SW 1271 (cell line): Measurements from ENCODE around the gene LACTBL1.
"Not testable (repeated sequence)": the region's sequence is repeated elsewhere in the genome, so short reads cannot be mapped to it uniquely, and the experiment has no call there.

Source experiments
- DNase-seq, 2 experiments: peaks; one replicate each; lab custom pipeline; 2025; lab: John Stamatoyannopoulos, UW

The LACTBL1 gene, protein sequence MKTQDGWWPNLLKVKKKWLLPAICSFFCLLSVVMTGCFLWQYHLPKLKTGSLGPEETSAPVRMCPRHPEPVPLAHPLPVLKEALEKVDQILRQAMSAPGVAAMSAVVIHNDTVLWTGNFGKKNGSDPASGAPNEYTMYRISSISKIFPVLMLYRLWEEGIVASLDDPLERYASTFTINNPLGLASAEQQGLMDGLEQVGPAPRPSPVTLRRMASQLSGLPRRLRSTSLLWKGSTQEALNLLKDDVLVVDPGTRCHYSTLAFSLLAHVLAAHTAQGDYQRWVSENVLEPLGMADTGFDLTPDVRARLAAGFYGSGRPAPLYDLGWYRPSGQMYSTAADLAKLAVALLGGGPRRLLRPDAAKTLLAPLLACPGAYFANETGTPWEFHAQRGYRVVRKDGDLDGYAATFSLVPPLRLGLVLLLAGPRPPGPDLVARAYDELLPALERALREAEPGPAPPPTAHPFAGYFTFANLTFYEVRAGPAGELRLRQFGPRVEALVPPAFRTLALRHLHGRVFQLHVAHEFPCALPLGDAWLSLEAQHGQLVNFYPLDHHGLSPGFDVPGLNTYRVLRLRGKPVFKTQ

DNA sequence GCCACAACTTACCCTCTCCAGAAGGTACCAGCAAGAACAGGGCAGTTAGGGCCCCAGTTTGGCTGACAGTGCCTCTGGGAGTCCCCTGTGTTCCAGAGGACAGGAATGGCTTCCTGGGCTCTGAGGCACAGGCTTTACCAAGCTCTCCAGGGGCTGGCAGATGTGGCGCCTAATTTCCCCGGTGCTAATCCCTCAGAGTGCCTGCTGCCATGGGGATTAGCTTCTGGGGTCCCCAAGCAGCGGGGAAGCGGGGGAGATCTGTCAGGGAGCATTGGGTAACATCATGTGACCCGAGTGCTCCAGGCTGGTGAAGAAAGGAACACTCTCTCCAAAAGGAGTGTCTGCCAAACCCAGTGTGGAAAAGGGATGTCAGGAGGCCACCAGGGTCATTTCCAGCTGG is at the start of gene LACTBL1:
Gene LACTBL1 (minus strand): TSS at position 107 of the 400 bp plus-strand sequence. CDS start 550 bp downstream, outside the sequence.
- DNase-seq = no peak

DNA sequence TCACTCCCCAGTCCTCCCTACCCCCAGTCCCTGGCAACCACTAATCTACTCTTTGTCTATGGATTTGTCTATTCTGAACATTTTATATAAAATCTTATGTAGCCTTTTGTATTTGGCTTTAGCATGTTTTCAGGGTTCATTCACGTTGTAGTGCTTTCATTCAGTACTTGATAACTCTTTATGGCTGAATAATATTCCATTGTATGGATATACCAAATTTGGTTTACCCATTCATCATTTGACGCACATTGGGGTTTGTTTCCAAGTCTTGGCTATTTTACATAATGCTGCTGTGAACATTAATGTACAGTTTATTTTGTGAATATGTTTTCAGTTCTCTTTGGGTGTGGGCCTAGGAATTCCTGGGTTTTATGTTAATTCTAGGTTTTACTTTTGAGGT is 49.2 kb upstream of the LACTBL1 start:
- no peak for DNase-seq

DNA sequence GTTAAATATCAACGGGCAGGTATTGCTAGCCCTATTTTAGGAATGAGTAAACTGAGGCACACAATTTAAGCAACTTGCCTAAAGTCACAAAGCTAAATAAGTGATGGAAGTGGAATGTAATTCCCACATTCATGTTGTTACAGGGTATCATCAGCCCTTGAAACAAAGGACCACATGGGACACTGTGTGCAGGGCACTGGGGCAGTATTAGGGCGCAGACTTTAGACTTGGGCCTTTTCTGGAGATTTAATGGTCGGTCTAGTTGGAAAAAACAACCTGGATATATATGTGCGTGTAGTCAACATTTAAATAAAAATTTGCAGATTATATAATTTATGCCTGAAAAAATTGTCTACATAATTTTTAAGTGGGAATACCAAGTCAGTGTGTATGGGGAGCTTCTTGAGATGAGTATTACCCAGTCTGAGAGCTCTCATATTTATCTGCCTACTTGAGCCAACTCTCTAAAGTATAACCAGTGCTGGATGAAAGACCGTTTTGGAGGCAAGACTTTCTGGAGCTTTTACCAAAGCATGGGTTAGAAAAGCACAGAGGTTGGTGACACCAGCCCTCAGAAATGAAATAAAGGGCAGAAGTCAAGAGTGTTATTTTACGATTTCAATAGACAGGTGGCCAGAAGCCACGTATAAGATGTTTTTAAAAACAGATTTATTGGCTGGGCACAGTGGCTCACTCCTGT is 48.2 kb upstream of the LACTBL1 start:
- DNase-seq = no peak

DNA sequence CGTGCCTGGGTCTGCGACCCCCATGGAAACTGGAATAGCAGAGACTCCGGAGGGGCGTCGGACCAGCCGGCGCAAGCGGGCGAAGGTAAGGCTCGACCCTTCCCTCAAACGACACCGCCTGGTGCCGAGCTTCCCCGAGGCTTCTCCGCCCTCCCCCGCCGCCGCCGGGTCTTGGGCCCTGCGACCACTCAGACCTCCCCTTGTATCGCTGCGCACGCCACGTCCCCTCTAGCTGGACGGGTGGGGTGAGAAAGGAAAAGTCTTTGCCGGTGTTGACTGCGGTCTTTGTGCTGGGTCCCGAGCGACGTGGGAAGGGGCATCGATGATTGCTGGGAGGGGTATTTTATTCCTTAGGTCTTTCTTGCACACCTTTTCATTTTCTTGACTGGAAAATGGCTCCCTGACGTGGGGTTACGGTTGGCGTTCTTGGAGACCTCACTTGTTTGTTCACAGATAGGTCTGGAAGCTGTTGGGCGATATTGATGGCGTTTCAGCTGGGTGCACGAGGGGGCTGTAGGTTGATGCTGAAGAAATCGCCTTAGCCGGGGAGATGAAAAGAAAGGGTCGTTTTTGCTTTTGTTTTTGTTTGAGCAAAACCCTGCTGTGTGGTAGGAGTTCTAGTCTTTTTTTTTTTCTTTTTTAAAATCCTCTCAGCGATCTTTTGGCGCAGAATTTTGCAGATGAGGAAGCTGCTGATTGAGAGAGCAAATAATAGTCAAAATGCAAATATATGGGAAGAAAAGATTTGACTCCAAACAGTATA is 47.4 kb upstream of the LACTBL1 start:
- DNase-seq = peak in 1 of 2 experiments; percentile 15

DNA sequence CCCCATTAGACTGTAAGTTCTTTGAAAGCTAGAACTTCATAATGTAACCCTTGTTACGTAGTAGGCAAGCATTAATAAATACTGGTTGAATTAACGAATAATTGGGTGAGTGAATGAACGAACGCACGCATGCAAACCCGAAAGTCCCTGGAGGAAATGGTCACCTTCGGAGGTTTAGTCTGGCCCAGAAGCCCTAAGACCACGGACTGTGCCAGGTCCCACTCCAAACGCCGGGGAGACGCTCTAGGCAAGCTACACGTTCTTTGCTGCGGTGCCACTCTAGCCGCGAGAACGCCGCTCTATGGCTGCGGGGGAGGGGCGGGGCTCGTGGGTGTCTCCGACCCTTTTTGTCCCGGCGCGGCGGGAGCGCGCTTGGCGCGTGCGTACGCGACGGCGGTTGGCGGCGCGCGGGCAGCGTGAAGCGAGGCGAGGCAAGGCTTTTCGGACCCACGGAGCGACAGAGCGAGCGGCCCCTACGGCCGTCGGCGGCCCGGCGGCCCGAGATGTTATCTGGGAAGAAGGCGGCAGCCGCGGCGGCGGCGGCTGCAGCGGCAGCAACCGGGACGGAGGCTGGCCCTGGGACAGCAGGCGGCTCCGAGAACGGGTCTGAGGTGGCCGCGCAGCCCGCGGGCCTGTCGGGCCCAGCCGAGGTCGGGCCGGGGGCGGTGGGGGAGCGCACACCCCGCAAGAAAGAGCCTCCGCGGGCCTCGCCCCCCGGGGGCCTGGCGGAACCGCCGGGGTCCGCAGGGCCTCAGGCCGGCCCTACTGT is 46.6 kb upstream of the LACTBL1 start, which contains the start of gene KDM1A:
Gene KDM1A (plus strand): TSS at position 375 of the 769 bp plus-strand sequence. CDS start 129 bp downstream, at position 504.
- peak; percentile 88 to 93 for DNase-seq

DNA sequence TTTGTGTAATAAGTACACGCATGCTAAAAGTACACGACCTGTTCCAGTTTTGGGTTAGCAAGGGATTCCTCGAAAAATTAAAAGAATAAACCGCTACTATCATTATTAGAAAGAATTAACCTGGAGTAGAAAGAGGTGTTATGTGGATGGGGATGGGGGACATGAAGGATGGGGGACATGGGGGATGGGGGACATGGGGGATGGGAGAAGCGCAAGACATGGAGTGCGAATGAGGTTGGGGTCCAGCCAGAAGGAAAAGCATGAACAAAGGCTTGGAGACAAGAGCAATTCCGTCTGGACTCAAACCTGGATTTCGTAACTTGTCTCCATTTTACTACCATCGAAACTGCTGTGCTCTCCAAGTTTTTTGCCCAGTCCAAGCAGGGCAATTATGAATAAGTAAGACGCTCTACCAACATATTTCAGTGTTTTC is 46.0 kb upstream of the LACTBL1 start:
- no peak for DNase-seq

DNA sequence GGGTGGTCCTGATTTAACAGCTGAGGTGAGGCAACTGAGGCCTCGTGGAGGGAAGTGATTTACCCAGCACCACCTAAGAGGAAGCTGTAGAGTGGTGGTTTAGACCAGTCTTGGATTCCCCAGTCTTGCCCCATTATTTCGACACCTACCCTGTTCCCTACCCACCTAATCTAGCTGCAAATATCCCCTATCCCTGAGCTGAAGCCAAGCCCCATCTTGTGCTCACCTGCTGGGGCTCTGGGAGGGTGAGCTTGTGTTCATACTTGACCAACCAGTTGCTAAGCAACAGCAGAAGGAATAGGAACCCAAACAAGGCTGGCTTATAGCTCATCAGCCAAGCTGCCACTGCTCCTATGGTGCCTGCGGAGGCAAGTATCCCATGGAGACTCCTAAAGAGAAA is 41.0 kb upstream of the LACTBL1 start:
- DNase-seq = no peak

DNA sequence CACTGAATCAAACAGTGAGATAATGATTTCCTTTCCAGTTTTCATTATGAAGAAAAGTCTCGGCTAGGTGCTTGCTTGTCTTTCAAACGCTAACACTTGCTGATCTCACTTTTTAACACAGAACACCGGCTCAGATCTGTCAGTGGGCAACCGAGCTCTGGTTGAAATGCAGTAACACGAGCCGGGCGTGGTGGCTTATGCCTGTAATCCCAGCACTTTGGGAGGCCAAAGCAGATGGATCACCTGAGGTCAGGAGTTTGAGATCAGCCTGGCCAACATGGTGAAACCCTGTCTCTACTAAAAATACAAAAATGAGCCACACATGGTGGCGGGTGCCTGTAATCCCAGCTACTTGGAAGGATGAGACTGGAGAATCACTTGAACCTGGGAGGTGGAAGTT is 37.4 kb upstream of the LACTBL1 start:
- DNase-seq = not testable (repeated sequence)

DNA sequence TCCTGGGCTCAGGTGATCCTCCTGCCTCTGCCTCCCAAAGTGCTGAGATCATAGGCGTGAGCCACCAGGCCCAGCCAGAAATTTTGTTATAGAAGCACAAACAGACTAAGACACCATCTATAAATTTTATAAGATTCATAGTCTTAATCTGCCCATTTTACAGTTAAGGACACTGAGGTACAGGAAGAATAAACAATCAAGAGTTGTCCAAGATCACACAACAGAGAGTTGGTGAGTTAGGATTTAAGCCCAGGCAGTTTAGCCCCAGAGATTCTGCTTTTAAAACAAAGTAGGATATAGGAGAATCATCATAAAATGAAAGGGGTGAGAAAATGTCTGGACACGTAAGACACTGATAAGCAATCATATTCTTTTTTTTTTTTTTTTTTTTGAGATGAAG is 36.2 kb upstream of the LACTBL1 start:
- no peak for DNase-seq

DNA sequence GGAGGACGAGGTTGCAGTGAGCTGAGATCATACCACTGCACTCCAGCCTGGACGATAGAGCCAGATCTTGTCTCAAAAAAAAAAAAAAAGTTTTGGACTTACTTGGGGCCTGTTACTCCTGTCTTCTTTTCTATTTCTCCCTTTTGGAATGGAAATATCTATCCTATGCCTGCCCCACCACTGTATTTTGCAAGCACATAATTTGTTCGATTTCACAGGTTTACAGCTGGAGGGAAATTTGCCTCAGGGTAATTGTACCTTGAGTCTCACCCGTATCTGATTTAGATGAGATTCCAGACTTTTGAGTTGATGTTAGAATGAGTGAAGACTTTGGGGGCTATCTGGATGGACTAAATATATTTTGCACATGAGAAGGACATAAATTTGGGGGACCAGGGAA is 34.4 kb upstream of the LACTBL1 start:
- no peak for DNase-seq

DNA sequence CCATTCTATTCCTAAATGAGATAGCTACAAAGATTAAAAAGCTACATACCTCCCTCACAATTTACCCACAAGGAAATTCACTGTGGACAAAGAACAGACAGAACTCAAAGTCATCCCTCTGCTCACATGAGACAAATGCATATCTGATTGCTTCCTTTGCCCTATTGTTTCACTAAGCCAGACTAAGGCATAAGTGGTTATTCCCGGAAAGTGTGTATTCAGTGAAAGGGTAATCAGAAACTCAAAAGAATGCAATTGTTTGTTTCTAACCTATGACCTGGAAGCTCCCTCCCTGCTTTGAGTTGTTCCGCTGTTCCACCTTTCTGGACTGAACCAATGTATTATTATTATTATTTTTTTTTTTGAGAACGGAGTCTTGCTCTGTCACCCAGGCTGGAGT is 32.1 kb upstream of the LACTBL1 start:
- not testable (repeated sequence) for DNase-seq

DNA sequence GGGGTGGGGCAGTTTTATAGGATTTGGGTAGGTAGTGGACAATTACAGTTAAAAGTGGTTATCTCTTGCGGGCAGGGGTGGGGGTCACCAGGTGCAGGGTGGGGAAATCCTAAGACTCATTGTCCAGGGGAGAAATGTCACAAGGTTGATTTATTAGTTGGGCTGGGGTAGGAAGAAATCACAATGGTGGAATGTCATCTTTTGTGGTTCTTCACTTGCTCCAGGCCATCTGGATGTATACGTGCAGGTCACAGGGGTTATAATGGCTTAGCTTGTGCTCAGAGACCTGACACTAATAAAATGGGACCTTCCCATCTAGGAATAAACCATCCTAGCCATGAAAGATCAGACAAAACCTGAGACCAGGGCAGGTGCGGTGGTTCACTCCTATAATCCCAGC is 31.4 kb upstream of the LACTBL1 start:
- no peak for DNase-seq

DNA sequence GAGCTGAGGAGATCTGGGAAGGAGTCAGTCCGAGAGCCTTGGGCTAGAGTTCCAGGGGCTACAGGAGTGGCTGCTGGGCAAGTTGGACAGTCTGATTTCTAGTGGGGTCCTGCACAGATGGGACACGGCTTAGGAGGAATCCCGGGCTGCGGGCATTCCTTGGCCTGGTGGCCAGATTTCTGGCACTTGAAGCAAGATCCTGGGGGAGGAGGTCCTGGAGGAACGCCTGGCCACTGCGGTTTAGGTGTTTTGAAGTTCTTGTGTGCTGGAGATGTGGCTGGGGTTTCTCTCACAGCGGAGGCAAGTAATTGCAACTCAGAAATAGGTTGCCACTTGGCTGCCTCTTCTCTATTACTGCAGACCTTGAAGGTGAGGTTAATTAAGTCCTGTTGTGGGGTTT is 29.6 kb upstream of the LACTBL1 start:
- not testable (repeated sequence) for DNase-seq

DNA sequence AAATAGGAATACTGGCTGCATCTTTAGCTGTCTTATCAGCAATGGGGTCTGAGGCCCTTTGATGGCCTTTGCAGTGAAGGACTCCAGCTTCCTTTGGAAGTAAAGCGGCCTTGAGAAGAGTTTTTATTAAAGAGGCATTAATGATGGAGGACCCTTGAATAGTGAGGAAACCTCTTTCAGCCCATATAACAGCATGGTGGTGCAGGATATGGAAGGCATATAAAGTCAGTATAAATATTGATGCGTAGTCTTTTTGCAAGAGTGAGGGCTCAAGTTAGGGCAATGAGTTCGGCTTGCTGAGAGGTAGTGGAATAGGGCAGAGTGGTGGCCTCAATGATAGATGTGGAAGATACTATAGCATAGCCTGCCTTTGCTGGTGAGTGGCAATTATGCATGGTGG is 27.5 kb upstream of the LACTBL1 start:
- DNase-seq = not testable (repeated sequence)

DNA sequence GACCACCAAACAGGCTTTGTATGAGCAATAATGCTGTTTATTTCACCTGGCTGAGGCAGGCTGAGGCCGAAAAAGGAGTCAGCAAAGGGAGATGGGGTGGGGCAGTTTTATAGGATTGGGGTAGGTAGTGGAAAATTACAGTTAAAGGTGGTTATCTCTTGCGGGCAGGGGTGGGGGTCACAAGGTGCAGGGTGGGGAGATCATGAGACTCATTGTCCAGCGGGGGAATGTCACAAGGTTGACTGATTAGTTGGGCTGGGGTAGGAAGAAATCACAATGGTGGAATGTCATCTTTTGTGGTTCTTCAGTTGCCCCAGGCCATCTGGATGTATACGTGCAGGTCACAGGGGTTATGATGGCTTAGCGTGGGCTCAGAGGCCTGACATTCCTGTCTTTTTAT is 24.9 kb upstream of the LACTBL1 start:
- DNase-seq = not testable (repeated sequence)

DNA sequence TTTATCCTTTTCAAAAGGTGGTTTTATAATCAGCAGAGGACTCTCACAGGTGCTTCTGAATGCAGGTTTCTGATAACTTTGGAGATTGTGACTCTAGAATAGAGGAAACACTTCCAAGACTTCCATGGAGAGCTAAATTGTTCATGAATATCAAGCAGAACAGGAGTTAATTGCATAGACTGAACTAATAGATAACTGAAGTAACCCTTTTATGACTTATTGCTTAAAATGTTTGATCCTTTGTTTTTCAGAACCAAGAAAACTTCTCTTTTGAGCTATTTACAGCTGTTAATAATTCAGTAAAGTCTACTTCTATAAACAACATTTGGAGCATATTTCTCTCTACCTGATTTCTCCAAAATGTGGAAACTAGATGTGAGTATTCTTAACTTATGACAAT is 23.1 kb upstream of the LACTBL1 start:
- DNase-seq = no peak

DNA sequence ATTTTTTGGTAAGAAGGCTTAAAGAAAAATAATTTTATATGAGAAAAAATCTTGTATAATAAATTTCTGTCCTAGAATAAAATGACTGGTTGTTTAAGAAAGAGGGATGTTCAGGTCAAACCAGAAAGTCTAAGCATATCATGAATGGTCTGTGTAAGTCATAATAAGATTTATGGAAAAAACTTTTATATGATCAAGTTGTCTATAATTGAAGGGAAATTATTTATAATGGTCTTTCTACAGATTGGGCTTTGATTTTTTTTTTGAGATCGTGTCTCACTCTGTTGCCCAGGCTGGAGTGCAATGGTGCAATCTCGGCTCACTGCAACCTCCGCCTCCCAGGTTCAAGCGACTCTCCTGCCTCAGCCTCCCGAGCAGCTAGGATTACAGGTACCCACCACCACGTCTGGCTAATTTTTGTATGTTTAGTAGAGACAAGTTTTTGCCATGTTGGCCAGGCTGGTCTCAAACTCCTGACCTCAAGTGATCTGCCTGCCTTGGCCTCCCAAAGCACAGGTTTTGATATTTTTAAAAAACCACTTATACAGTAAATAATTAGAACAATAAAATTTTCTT is 20.6 kb upstream of the LACTBL1 start:
- peak in 1 of 2 experiments; percentile 6 for DNase-seq

DNA sequence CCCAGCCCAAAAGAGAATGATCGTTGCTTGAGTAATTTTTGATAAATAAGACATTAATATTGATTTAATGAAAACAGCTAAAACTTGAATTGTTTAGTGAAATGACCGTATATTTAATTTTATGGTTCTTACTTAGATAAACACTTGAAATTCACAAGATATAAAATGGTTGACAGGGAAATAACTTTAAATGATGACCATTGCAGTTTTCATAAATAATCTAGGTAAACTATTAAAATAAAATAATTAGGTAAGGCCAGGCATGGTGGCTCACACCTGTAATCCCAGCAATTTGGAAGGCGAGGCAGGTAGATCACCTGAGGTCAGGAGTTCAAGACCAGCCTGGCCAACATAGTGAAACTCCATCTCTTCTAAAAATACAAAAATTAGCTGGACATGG is 19.7 kb upstream of the LACTBL1 start:
- DNase-seq = not testable (repeated sequence)

DNA sequence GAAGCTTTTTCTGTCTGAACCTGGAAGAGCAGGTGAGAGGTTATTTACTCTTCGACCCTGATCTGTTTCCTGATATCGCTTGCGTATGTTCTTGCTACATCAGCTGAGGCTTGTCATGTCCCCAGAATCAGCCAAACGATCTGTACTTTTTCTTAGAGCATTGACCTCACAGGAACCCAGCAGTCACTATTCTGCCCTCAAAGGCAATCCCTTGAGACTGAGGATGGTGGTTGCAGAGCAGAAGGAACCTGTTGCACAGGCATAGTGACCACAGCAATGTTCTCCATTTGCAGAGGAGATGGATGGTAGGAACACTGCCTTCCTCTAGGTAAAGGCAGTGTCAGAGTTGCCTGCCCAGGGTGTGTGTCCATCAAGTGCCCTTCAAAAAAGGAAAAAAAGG is 11.3 kb upstream of the LACTBL1 start:
- DNase-seq = no peak

DNA sequence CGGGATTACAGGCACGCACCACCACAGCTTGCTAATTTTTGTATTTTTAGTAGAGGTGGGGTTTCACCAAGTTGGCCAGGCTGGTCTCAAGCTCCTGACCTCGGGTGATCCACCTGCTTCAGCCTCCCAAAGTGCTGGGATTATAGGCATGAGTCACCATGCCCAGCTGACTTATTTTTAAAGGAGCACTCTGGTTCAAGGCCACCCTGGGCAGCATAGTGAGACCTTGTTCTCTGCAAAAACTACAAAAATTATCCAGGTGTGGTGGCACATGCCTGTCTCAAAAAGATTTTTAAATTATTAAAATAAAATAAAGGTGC is 7.8 kb upstream of the LACTBL1 start:
- DNase-seq = not testable (repeated sequence)

DNA sequence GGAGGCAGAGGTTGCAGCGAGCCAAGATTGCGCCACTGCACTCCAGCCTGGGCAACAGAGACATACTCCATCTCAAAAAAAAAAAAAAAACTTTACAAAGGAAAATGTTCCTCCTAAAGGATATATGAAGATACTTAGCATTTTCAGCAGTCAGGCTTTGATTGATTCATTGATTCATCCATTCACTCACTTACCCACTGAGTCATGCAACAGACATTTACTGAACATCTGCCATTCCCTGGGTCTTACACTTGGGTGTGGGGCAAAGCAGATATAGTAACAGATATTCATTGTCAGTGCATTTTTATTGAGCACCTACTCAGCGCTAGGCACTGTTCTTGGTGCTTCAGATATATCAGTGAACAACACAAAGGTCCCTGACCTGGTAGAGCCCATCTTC is 5.6 kb upstream of the LACTBL1 start:
- DNase-seq = peak in 1 of 2 experiments; percentile 14
